NCI-H2196 (cell line): Measurements from ENCODE around the gene COX10.

Experiments used
- DNase-seq: peaks from one replicate; lab custom pipeline; 2025; ENCODE audit not compliant: unreplicated experiment; lab: John Stamatoyannopoulos, UW

The COX10 gene

DNA sequence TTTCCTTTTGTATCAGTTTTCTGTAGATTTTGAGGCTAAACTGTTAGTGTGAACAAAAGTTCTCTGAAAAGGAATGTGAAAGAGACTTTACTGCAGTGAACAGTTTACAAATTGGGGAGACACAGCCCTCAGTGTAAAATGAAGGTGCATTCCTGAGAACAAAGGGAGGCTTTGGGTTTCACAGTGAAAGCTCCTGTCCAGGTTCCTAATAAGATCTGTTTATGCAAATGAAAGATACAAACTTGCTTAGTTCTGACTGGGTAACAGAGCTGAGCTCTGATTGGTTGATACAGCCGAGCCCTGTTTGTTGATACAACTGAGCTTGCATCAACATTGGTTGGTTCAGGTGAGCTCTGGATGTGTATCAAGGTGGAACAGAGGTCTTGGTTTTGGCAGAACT lies 175.7 kb downstream of the COX10 start:
- no peak for DNase-seq

DNA sequence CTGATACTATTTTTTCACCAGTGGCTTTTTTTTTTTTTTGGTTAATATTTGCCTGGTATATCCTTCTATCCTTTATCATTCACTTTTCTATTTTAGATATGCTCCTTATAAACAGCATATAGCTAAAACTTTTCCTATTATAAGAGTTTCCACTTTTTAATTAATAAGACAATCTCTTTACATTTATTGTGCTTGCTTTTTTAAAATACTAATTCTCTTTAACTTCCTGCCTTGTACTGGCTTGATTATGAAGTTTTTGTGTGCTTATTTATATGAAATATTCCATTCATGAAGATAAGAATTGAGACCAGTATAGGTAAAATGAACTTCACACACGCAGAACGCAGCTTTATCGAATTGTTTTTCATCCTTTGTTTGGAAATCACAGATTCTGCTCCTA lies 176.3 kb downstream of the COX10 start:
- DNase-seq = no peak
